ENCODE measurements around the gene TIMM8B.

DNA sequence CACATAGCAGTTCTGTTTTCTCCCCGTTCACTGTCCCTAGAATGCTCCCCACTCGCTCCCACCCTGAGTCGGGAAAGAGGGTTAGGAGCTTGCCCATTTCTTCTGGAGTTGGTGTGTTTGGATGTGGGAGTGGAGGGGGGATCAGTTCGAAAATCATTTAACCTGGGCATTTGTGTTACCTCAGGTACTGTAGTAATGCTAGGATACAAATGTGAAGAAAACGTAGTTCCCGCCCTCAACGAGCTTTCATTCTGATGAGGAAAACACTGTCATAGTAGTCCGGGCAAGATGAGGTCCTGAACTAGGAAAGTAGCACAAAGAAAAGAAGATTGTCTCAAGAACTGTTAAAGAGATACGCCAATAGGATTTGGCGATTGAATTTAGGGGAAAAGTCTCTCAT lies 656 bp upstream of the TIMM8B start:
- TF ChIP-seq, protein P1, sequence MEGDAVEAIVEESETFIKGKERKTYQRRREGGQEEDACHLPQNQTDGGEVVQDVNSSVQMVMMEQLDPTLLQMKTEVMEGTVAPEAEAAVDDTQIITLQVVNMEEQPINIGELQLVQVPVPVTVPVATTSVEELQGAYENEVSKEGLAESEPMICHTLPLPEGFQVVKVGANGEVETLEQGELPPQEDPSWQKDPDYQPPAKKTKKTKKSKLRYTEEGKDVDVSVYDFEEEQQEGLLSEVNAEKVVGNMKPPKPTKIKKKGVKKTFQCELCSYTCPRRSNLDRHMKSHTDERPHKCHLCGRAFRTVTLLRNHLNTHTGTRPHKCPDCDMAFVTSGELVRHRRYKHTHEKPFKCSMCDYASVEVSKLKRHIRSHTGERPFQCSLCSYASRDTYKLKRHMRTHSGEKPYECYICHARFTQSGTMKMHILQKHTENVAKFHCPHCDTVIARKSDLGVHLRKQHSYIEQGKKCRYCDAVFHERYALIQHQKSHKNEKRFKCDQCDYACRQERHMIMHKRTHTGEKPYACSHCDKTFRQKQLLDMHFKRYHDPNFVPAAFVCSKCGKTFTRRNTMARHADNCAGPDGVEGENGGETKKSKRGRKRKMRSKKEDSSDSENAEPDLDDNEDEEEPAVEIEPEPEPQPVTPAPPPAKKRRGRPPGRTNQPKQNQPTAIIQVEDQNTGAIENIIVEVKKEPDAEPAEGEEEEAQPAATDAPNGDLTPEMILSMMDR (conservative IDR thresholded peaks at IDR 0.05) = no peak
- TF ChIP-seq EZH2 (IDR thresholded peaks at IDR 0.05; ENCODE audit: low read depth) = no peak

Measured in PC-9 (cell line).